ENCODE measurements around the gene LIMK2.
"Not testable (repeated sequence)": the region's sequence is repeated elsewhere in the genome, so short reads cannot be mapped to it uniquely, and the experiment has no call there.

Gene LIMK2

GRCh38 chr22:31211482-31211861 is 626 bp upstream of the LIMK2 start:
- DNase-seq (ENCODE audit: low spot score): no peak

GRCh38 chr22:31212783-31213629 is 908 bp downstream of the LIMK2 start:
- DNase-seq (ENCODE audit: low spot score): no peak

- DNase-seq (ENCODE audit: low spot score): no peak
These were observed 3.0 kb downstream of the LIMK2 start for GRCh38 chr22:31215018-31215535.

- no peak for DNase-seq (ENCODE audit: low spot score)
These were observed 6.6 kb downstream of the LIMK2 start for GRCh38 chr22:31218565-31219262.

- no peak for DNase-seq (ENCODE audit: low spot score)
These were observed 9.0 kb downstream of the LIMK2 start for GRCh38 chr22:31221084-31221483.

GRCh38 chr22:31222736-31223135 is 10.6 kb downstream of the LIMK2 start:
- DNase-seq (ENCODE audit: low spot score): no peak

- DNase-seq (ENCODE audit: low spot score): no peak
These were observed 11.7 kb downstream of the LIMK2 start for GRCh38 chr22:31223786-31224191.

GRCh38 chr22:31224691-31225090 is 12.6 kb downstream of the LIMK2 start:
- not testable (repeated sequence) for DNase-seq (ENCODE audit: low spot score)

- no peak for DNase-seq (ENCODE audit: low spot score)
These were observed 15.1 kb downstream of the LIMK2 start for GRCh38 chr22:31227186-31227585.

- no peak for DNase-seq (ENCODE audit: low spot score)
These were observed 17.4 kb downstream of the LIMK2 start for GRCh38 chr22:31229402-31230079.

- no peak for DNase-seq (ENCODE audit: low spot score)
These were observed 18.2 kb downstream of the LIMK2 start for GRCh38 chr22:31230155-31230870.

GRCh38 chr22:31230871-31231621 is 18.9 kb downstream of the LIMK2 start:
- peak; percentile 61 for DNase-seq (ENCODE audit: low spot score)

GRCh38 chr22:31233001-31233400 is 20.9 kb downstream of the LIMK2 start:
- DNase-seq (ENCODE audit: low spot score): no peak

GRCh38 chr22:31235081-31235480 is 23.0 kb downstream of the LIMK2 start:
- DNase-seq (ENCODE audit: low spot score): no peak

- DNase-seq (ENCODE audit: low spot score): not testable (repeated sequence)
These were observed 23.9 kb downstream of the LIMK2 start for GRCh38 chr22:31236044-31236443.

GRCh38 chr22:31238057-31238456 is 26.0 kb downstream of the LIMK2 start:
- DNase-seq (ENCODE audit: low spot score): no peak

- DNase-seq (ENCODE audit: low spot score): no peak
These were observed 27.8 kb downstream of the LIMK2 start for GRCh38 chr22:31239771-31240370.

GRCh38 chr22:31241200-31241599 is 29.1 kb downstream of the LIMK2 start:
- DNase-seq (ENCODE audit: low spot score): no peak

- no peak for DNase-seq (ENCODE audit: low spot score)
These were observed 29.8 kb downstream of the LIMK2 start for GRCh38 chr22:31241936-31242335.

GRCh38 chr22:31243339-31244045 is 31.4 kb downstream of the LIMK2 start:
- no peak for DNase-seq (ENCODE audit: low spot score)

Measured in CD4-positive, alpha-beta T cell treated with Interleukin-15 for 4 hours (primary cell).